ENCODE data around the gene ITGAV.
"Not testable (repeated sequence)": the region's sequence is repeated elsewhere in the genome, so short reads cannot be mapped to it uniquely, and the experiment has no call there.

Gene ITGAV

GRCh38 chr2:186560254-186560653 lies 29.6 kb upstream of the ITGAV start:
- no peak for DNase-seq (ENCODE audit: low read depth)
- TF ChIP-seq CTCF (IDR thresholded peaks at IDR 0.05; ENCODE audit: low read depth, low read length, missing control alignments) = no peak
- H3K4me3 ChIP-seq (ENCODE audit: low read depth, low read length) = no peak overlapping the region

GRCh38 chr2:186561467-186562208 lies 28.2 kb upstream of the ITGAV start:
- TF ChIP-seq CTCF (IDR thresholded peaks at IDR 0.05; ENCODE audit: low read depth, low read length, missing control alignments) = no peak
- no peak overlapping the region for H3K4me3 ChIP-seq (ENCODE audit: low read depth, low read length)
- no peak for DNase-seq (ENCODE audit: low read depth)

- no peak overlapping the region for H3K4me3 ChIP-seq (ENCODE audit: low read depth, low read length)
- TF ChIP-seq CTCF (IDR thresholded peaks at IDR 0.05; ENCODE audit: low read depth, low read length, missing control alignments) = no peak
- no peak for DNase-seq (ENCODE audit: low read depth)
Measured at GRCh38 chr2:186562209-186562578, 27.7 kb upstream of the ITGAV start.

GRCh38 chr2:186568600-186568999 lies 21.3 kb upstream of the ITGAV start:
- not testable (repeated sequence) for H3K4me3 ChIP-seq (ENCODE audit: low read depth, low read length); DNase-seq (ENCODE audit: low read depth)

GRCh38 chr2:186569127-186569526 lies 20.7 kb upstream of the ITGAV start:
- not testable (repeated sequence) for DNase-seq (ENCODE audit: low read depth); H3K4me3 ChIP-seq (ENCODE audit: low read depth, low read length)

GRCh38 chr2:186569897-186570296 lies 20.0 kb upstream of the ITGAV start:
- no peak for TF ChIP-seq CTCF (IDR thresholded peaks at IDR 0.05; ENCODE audit: low read depth, low read length, missing control alignments)
- DNase-seq (ENCODE audit: low read depth) = no peak
- no peak overlapping the region for H3K4me3 ChIP-seq (ENCODE audit: low read depth, low read length)

- no peak overlapping the region for H3K4me3 ChIP-seq (ENCODE audit: low read depth, low read length)
- no peak for DNase-seq (ENCODE audit: low read depth)
Measured at GRCh38 chr2:186570604-186571003, 19.3 kb upstream of the ITGAV start.

More at GRCh38 chr2:186570604-186571003, 19.3 kb upstream of the ITGAV start:
- TF ChIP-seq CTCF (IDR thresholded peaks at IDR 0.05; ENCODE audit: low read depth, low read length, missing control alignments) = no peak
